Activated T-cell treated with anti-CD3 and anti-CD28 coated beads, Interleukin-2, amount 50 U/mL, for 1 hour (primary cell): ENCODE measurements around the gene PRKG1.

Experiments used
- DNase-seq: peaks from one replicate; pipeline ENCODE4 v3.0.0-alpha.2; 2020

Gene PRKG1

GRCh38 chr10:52098130-52098529 is 1023.8 kb downstream of the PRKG1 start:
- no peak for DNase-seq

GRCh38 chr10:52099026-52099600 is 1024.8 kb downstream of the PRKG1 start:
- DNase-seq, result no peak

GRCh38 chr10:52100011-52100547 is 1025.8 kb downstream of the PRKG1 start:
- DNase-seq, result no peak

- no peak for DNase-seq
Observed at GRCh38 chr10:52105301-52105700, 1031.0 kb downstream of the PRKG1 start.

DNA sequence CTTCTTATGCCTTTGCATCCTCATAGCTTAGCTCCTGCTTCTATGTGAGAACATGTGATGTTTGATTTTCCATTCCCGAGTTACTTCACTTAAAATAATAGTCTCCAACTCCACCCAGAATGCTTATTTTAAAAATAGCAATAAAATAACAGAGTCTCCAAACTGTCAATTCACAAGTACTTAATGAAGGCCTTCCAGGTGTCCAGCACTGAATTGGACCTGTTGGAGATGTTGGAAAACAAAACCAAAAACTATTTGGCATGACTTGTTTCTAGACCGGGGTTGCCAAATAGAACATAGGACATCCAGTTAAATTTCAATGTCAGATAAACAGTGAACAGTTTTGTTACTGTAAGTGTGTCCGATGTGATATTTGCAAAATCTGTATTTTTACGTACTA is 1031.7 kb downstream of the PRKG1 start:
- DNase-seq, result no peak

DNA sequence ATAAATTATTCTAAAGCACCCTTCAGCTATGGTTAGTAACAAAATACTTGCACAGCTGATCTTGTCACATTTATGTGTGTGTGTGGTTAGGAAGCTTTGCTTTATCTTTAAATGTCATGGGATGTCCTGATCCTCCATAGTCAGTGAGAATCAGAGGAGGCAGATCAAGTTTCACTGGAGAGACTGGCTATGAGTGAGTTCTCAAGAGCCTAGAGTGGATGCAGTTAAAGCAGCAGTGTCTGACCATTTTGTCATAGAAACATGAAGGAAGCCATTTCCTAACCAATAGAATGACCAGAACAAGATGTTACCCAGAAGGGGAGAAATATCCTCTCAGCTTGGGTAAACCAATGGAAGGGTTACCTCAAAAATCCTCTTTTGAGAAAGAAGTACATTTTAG is 1032.6 kb downstream of the PRKG1 start:
- no peak for DNase-seq

DNA sequence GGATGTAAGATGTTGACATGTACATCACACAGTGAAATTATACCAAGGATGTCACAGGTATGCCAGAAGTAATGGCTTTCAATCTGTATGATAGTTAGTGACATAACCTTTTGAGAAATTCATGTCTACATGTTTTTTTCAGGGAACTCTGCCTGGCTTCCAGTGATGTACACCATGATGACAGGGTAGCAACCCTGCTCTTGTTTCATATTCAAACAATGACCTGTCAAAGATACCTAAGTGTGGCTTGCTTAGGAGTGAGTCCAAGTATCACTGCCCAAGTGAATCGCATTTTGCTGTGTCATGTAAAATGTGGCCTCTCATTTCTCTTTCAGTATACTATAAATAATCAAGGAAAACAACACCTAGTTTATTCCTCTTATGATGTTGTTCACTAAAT is 1033.9 kb downstream of the PRKG1 start:
- DNase-seq, result no peak

DNA sequence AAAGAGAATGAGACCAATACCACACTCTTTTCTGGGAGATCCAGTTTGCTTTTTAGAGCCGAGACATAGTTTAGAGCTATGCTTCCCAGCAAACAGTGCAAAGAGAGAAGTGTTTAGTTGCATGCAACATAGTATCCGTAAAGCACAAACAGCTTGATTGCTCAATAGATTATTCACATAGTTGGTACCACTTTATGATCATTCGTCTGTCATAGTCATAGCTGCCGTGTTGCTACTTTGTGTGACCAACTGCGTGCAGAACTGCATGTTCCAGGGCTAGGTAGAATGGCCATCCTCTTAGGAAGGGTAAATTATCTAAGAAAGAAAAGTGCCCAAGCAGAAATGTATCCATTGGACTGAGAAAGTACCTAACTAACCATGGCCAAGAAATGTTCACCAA is 1036.3 kb downstream of the PRKG1 start:
- DNase-seq, result no peak

- DNase-seq, result no peak
Observed at GRCh38 chr10:52111101-52111891, 1037.0 kb downstream of the PRKG1 start.

DNA sequence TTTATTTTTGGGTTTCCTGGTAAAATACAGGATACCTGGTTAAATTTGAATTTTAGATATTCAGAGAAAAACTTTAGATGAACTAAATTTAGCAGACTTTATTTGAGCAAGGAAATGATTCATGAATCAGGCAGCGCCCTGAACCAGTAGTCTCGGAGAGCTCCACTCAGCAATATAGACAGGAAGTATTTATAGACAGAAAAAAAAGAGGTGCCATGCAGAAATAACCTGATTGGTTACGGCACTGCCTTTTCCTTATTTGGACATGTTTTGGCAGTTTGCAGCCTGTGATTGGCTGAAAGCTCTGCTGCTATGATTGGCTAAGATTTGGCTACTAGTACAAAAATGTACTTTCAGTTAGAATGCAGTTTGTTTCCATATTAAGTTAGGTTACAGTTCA is 1041.5 kb downstream of the PRKG1 start:
- no peak for DNase-seq

DNA sequence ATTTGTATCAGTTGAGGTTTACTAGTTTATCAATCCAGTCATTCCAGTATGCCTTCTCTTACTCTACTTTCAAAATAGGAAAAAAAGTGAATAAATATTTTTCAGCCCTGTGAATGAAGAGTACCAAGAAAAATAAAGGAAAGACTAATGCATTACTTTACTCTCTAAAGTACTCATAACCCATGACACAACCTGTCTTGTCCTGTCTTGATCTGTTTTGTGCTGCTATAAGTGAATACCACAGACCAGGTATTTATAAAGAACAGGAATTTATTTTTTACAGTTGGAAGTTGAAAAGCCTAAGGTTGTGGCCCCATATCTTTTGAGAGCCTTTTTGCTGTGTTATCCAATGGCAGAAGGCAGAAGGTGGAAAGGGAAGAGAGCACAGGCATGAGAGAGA is 1045.2 kb downstream of the PRKG1 start:
- DNase-seq, result no peak

GRCh38 chr10:52121688-52122087 is 1047.4 kb downstream of the PRKG1 start:
- DNase-seq, result no peak

DNA sequence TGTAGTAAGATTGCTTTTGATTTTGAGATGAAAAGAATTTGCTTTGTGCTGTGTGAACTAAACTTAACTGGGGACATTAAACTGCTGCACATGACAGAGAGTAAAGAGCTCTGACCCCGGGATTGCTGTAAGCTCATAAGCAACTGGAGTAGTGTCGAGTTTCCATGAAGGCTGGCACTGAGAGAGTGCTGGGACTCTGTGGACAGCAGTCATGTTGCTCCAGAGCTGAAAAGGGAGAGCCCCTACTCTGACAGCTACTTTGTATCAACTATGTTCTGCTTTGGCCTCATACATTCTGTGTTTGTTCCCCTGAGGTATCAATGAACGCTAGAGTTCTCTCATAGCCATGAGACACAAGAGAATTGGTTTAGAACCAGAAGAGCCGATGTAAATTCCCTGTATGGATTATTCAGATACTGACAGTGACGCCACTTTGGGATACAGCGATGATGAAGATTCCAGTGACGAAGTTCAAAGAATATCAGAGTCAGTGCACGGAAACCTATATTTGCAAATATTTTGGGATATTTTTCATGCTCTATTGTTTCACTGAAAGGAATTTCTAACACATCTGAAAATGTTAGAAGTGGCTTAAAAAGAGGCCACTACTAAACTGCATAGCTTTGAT is 1053.9 kb downstream of the PRKG1 start:
- no peak for DNase-seq

GRCh38 chr10:52129410-52130178 is 1055.3 kb downstream of the PRKG1 start:
- no peak for DNase-seq

DNA sequence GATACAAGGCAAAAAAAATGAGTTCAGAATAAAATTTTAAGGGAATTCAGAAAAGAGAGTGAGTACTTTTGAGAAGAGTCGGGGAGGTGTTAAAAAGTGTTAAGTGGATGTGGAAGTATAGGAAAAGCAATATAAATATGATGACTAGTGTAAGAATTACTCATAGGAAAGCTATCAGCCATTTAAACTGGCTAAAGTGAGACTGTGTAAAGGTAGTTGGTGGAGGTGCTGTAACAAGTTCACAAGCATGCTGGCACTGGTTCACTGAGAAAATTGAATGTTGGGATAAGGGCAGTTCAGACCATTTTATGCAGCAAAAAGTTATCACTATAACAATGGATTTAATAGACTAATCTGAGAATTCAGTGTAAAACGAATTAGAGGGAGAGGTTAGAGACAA is 1060.8 kb downstream of the PRKG1 start:
- no peak for DNase-seq

DNA sequence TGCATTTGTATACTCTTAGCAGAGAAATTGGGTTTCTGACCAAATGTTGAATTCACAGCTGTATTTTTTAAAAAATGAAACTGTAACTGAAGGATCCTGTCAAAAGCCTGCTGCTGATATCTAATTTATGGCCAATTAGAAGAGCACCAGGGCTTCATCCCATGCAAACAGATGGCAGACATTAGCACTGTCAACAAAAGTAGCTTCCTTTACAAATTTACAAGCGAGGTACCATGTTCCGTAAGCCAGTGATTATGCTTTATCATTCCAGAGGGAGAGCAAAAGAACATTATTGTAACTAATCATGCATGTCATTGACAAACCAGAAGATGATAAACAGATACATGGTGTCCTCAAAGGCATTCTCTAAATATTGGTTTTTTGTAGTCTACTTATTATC is 1062.6 kb downstream of the PRKG1 start:
- no peak for DNase-seq

DNA sequence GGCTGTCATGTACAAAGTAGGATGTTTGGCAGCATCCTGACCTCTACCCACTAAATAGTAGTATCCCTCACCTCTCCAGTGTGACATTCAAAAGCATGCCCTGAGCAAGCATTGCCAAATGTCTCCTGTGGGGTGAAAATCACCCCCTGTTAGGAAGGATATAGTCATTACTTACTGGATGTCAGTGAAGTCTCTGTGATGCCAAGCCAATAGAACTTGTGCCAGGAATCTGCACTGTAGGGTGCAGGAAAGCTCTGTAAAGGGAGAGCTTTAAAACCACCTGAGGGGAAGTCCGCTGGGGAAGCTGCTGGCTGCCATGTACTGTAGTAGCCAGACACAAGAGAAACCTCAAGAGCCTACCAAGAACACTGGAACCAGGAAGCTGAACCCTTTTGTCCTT is 1069.1 kb downstream of the PRKG1 start:
- no peak for DNase-seq

DNA sequence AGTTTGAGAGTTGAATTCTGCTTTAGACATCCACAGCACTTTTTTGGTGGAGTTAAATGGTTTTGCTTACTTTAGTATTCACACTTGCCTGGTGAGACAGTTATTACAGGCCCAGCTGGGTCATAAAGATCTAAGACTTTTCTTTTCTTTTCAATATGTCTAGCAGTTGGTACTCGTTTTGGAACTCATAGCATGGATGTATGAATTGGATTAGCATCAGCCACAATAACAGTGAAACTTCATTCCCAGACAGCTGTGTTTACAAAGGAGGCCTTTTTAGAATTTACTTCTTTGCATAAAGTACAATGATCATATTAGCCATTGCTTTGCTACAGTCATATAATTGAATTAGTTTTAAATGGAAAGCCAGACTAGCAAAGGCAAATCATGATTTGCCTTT is 1071.3 kb downstream of the PRKG1 start:
- no peak for DNase-seq

- DNase-seq, result no peak
Observed at GRCh38 chr10:52146766-52147165, 1072.5 kb downstream of the PRKG1 start.

- DNase-seq, result no peak
Observed at GRCh38 chr10:52170776-52171175, 1096.5 kb downstream of the PRKG1 start.

GRCh38 chr10:52172581-52172980 is 1098.3 kb downstream of the PRKG1 start:
- DNase-seq, result no peak

DNA sequence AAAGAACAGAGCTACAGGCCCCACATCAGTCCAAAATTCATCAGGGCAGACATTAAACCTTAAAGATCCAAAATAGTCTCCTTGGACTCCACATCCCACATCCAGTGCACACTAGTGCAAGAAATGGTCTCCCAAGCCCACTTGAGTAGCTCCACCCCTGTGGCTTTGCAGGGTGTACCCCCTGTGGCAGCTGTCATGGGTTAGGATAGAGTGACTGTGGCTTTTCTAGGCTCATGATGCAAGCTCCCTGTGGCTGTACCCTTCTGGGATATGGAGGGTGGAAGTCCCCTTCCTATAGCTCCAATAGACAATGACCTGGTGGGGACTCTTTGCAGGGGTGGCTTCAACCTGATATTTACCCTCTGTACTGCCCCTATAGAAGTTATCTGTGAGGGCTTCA is 1111.0 kb downstream of the PRKG1 start:
- DNase-seq, result no peak

DNA sequence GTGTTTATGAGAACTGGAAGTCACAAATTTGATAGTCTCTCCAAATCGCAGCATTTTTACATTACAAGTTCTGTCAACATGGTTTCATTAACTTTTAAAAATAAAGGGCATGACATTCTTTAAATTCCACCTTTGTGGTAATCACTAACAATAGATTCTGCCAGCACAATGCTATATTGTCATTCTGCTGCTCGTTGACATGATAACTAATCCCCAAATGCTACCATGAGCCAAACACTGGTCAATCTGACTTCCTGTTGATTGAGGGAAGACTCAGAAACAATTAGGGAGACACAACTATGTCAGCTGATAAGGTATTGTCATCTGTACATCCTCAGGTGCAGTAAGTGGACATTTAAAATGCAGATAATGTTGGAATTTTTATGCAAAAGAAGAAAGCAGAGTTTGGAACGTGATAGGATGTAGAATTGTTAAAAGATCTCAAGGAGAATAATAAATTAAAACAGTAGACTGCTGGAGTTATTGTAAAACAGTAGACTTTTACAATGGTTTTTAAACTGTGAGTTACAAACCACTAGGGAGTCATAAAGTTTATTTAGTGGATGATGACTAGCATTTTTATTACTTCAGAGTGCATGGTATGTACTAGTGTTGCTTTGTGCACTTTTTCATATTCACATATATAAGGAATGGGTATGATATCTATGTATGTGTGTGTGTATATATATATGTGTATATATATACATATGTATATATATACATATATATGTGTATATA is 1113.4 kb downstream of the PRKG1 start:
- no peak for DNase-seq
